Sigmoid colon (tissue), 4 donors: ENCODE results near the gene FLT1.

Source experiments
- EP300 ChIP-seq, 4 donors: sonication (generic); formaldehyde crosslinking; IDR thresholded peaks; one replicate each; pipeline ENCODE4 v1.6.1; 2017; ENCODE audit warnings: antibody characterized with exemption in 4 of 4
- TF ChIP-seq, protein P1 (sequence below), 4 experiments: fragments of 450-650 bp in 3 of 4; fragments of 200-600 bp in 1 of 4; IDR thresholded peaks; one replicate each; pipeline ENCODE4 v1.5.1; 2016 to 2019; ENCODE audit warnings: antibody characterized with exemption in 4 of 4, mild to moderate bottlenecking in 3 of 4, moderate library complexity in 2 of 4

- TF ChIP-seq, protein P1, sequence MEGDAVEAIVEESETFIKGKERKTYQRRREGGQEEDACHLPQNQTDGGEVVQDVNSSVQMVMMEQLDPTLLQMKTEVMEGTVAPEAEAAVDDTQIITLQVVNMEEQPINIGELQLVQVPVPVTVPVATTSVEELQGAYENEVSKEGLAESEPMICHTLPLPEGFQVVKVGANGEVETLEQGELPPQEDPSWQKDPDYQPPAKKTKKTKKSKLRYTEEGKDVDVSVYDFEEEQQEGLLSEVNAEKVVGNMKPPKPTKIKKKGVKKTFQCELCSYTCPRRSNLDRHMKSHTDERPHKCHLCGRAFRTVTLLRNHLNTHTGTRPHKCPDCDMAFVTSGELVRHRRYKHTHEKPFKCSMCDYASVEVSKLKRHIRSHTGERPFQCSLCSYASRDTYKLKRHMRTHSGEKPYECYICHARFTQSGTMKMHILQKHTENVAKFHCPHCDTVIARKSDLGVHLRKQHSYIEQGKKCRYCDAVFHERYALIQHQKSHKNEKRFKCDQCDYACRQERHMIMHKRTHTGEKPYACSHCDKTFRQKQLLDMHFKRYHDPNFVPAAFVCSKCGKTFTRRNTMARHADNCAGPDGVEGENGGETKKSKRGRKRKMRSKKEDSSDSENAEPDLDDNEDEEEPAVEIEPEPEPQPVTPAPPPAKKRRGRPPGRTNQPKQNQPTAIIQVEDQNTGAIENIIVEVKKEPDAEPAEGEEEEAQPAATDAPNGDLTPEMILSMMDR (IDR thresholded peaks at IDR 0.05), result no peak
- TF ChIP-seq EP300 (IDR thresholded peaks at IDR 0.05), result no peak
Observed at GRCh38 chr13:28531077-28531844, 36.3 kb upstream of the FLT1 start.
